ENCODE measurements around the gene MRPS15.

MRPS15 gene

DNA sequence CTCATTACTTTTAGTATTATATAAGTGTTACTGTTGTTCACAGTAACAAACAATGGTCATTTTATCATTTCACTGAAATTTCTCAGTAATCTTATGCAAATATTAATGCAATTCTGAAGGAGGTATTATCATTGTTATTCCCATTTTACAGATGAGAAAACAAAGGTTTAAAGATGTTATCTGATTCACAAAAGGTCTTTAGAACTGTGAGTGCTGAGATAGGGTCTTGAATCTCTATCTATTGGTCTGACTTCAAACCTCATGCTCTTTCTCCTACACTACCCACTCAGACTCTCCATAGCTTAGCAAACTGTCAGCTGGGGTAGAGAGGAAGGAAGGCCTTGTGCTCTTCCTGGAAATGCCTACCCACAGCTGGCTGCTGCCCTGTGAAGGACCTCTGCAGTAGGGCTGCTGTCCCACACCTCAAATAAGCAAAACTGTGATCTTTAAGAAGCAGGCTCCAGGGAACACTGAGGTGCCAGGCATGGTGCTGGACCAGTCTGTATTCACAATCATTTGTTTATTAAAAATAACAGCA lies 7.7 kb downstream of the MRPS15 start:
- DNase-seq, result no peak

DNA sequence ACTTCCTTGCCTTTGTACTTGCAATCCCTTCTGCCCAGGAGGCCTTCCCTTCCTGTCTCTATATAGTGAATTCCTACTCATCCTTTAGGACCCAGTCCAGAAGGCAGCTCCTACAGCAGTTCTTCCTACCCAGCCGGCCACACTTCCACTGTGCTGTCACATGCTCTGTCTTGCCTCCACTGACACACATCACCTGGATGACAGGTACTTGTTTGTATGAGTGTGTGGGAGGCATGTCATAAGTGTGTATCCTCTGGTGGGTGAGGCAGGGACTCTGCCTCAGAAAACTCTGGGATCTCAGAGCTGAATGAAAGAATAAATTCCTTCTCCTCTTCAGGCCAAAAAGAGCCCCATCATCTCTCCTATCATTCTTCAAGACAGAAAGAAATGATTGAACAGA lies 8.8 kb downstream of the MRPS15 start:
- DNase-seq, result no peak

DNA sequence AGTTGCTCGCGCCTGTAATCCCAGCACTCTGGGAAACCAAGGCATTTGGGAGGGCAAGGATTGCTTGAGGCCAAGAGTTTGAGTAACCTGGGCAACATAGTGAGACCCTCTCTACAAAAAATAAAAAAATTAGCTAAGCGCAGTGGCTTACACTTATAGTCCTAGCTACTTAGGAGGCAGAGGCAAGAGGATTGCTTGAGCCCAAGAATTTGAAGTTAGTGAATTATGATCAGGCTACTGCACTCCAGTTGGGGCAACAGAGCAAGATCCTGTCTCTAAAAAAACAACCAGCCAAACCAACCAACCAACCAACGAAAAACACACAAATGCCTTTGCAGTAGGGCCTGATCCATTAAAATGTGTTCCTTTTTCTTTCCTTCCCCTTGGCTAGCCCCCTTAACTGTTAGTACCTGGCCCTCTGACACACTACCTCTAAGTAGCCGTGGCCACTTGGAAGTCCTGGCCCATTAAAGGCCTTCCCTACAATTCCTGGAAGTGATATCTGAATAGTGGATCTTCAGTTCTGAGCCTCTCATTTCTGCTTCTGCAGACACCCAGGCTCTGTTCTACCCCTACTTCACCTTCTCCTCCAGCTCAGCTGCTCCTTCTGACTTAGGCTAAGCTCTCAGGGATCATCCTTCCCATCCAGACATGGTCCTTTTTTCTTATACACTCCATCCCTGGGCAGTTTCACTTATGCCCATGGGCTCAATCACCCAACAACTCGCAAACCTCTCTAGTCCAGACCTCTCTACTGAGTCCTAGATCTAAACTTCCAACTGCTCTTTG lies 10.4 kb downstream of the MRPS15 start:
- no peak for DNase-seq

DNA sequence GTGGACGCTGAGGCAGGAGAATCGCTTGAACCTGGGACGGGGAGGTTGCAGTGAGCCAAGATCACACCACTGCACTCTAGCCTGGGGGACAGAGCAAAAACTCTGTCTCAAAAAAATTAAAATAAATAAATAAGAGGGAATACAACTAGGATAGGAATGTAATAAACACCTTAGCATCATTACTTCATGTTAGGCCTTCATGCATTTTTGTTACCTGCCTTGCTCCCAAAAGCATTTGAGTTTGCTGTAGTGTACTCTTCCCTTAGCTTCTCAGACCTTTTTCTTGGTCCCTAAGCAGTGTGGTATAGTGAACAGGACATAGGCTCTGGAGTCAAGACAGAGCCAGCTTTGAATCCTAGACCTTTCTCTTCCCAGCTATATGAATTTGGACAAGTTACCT lies 11.1 kb downstream of the MRPS15 start:
- DNase-seq, result no peak

- no peak for DNase-seq
These were observed 13.3 kb downstream of the MRPS15 start for GRCh38 chr1:36450919-36451305.

DNA sequence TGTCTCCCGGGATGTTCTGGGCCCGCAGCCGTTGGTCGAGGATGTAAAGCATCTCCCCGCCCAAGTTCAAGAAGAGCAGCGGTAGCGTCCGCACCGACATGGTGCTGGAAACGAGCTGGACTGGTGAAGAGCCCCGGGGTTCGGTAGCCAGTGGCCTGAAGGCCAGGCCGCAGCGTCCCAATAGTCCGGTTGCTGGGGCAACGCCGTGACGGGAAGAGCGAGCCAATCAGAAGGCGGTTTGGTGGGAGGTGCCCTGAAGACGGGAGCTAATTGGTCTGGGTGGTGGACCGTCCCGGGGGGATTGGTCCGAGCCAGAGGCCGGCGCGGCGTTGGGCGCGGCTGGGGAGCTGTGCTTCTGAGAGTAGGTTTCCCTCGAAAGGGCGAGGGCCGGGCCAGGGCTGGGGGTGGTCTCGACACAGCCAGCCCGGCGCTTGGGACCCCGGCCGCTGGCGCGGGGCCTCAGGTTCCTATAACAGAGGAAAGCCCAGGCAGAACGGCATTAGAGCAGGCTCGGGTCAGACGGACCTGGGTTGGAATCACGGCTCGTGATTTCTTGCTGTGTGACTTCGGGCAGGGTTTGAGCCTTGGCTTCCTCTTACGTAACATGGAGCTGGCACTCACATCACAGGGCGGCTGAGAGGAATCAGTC lies 13.8 kb downstream of the MRPS15 start, which contains the start of gene OSCP1:
TSS of gene OSCP1 (minus strand) at position 182 of the 649 bp plus-strand sequence. CDS start at position 100, 82 bp downstream.
- peak; percentile 94 to 95 for DNase-seq

DNA sequence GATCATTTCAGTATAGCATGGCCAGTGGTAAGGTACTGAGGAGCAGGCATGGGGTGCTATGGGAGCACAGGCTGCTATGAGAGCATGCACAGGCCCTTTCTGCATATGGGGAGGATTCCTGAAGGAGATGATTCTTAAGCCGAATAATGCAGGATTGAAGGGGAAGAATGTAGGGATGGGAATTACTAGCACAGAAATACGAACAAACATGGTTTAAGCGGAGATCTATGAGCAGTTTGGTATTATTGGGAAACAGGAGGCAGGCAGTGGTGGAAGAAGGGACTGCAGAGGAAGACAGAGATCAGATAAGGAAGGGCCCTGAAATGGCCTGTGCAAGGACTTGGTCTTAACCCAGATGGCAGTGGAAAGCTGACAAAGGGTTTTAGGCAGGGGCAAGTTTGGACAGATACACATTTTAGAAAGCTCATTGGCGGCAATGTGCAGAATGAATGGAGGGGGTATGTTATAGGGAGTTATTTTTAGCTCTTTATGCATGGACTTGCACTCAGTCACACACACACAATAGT lies 15.6 kb downstream of the MRPS15 start:
- DNase-seq, result no peak

DNA sequence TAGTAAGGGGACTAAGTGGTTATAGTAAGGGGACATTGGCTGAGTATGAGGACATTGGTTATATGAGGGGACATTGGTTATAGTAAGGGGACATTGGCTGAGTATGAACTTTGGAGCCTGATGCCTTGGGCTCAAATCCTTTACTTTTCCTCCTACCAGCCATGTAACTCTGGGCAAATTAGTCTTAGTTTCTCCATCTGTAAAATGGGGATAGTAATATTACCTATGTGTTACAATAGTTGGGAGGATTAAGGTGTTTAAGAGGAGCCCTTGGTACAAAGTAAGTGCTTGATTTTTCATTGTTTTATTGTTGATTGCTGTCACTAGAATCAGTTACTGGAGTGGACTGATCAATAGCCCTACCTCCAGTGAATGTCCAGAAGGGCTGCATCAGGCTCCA lies 16.7 kb downstream of the MRPS15 start:
- no peak for DNase-seq

- DNase-seq, result no peak
These were observed 17.4 kb downstream of the MRPS15 start for GRCh38 chr1:36446746-36447145.

- DNase-seq, result no peak
These were observed 17.9 kb downstream of the MRPS15 start for GRCh38 chr1:36446271-36446670.

DNA sequence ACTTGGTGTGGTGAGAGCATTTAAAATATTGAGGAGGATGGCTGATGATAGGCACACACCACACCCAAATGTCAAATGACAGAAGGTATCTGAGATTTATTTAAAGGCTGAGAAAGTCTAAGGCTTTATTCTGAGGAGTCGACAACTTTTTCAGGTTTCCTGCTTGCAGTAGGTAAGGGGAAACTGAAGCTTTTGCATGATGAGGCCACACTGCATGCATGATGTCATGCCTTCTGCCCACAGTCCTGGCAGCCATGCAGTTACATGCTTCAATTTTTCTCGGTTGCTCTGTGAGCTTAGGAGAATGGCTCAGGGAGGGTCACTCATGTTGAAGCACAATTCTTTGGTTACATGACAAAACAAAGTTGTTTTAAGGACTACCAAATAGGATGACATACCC lies 20.9 kb downstream of the MRPS15 start:
- no peak for DNase-seq

GRCh38 chr1:36442337-36442736 lies 21.8 kb downstream of the MRPS15 start:
- DNase-seq, result no peak

DNA sequence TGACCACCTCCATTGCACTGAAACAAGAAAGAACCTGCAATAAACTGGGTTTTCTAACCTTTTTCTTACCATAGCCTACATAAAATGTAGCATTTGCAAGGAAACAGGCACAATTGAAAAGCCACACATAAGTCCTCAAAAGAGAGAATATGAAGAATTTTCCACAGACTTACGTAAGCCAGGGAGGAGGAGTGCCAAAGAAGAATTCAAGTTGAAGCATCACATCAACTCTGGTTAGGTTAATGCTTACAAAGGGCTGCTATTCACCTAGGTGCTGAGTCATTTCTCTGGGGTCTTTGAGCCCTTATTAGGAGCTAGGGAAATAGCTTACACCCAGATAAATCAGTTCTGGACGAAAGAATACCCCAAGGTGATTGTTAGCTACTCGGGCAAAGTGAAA lies 23.5 kb downstream of the MRPS15 start:
- no peak for DNase-seq

- DNase-seq, result no peak
These were observed 24.1 kb downstream of the MRPS15 start for GRCh38 chr1:36440044-36440443.

DNA sequence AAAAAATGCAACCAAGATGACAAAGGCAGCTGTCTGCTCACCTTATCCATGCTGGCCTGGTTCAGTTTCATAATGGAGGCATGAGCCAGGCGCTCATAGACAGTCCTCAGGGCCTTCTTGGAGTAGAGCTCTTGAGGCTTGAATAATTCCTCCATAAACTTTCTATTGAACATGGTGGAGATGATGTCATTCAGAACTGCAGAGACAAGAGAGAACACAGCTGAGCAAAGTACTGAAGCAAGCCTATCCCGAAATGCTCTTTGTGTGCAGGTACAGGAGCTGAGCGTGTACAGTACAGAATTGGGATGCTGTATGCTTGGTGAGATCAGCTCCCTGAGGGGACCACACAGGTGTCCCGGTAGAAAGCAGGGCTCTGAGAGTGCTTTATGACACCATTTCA lies 25.5 kb downstream of the MRPS15 start:
- no peak for DNase-seq

- no peak for DNase-seq
These were observed 27.4 kb downstream of the MRPS15 start for GRCh38 chr1:36436821-36437220.

DNA sequence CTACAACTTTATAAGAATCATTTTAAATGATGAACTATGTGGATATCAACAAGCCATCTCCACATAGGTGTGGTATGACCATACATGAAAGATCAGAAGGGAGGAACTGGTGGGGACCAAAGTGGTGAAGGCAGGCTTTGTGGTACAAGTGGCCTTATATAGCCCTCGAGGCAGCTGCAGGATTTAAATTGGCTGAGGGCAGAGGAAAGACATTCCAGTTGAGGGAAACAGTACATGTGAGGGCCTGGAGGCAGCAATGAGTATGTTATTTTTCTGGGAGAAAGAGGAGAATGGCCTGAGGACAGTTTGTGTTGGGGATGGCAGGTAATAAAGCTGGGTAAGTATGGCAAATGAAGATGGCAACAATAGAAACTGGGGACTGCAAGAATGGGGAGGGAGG lies 31.1 kb downstream of the MRPS15 start:
- DNase-seq, result no peak

GRCh38 chr1:36432616-36433015 lies 31.6 kb downstream of the MRPS15 start:
- no peak for DNase-seq

DNA sequence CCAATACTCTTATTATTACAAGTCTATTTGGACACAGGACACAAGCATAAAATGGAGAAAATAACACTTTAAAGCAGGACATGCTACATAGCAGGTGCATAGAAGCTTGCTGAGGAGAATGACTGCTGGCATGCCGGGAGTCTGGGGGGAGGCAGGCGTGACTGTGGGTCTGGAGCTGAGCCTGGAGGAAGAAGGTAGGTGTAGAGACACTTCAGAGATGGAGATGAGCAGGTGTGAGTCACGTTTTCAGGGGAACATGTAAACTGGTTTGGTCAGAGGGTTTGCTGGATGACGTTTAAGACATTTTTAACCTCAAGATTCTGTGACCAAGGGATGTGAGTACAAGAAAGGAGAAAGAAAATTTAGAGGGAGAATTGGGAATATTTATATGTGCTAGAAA lies 38.4 kb downstream of the MRPS15 start:
- no peak for DNase-seq

DNA sequence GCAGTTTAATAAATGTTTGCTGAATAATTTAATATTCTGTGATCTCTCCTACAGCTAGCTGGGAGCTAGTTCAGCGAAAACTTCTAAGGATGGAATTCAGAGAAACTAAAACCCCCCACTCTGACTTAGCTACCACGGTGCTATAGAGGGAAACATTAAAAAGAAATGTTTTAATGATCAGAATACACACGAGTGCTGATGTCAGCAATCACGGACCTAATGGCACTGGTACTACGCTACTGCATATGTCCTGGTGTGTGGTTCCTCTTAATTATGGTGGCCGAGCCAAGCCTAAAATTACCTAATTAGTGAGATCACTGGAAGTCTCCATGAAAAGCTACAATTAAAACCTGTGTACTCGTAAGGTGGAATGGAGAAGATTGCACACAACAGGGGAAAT lies 42.5 kb downstream of the MRPS15 start:
- DNase-seq, result no peak

GRCh38 chr1:36420836-36421317 lies 43.3 kb downstream of the MRPS15 start:
- DNase-seq, result peak; percentile 72 to 76

DNA sequence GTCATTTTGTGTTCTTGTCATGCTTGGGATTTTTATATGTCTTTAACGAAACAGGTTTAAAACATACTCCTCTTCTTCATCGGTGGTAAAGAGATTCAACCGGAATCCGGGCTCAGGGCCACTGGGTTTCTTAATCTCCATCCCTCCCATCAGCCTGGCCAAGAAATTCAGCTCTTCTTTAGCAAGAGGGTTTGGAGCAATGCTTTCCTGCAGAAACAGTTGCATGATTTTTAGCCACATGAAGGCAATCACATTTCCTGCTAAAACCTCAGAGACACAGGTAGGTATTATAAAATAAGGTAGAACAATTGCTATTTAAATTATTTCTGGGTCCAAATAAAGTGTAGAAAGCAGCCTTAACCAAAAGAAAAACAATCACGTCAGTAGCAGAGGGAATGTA lies 43.8 kb downstream of the MRPS15 start:
- DNase-seq, result no peak

- no peak for DNase-seq
These were observed 44.6 kb downstream of the MRPS15 start for GRCh38 chr1:36419569-36419968.

DNA sequence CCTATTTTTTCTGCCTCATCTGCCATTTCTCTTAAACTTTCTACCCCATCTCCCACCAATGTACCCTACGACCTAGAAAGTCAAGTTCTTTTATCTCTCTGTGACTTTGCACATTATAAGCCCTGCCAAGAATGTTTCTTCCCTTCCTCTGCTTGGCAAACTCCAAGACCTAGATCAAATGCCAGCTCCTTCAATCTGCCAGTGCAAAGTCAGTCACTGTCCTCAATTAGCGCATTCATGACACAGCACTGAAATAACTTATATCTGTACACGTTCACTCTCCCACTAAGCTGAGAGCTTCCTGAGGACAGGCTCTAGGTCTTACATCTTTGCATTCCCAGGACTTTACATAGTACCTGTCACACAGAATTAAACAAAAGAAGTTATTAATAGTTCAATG lies 45.0 kb downstream of the MRPS15 start:
- no peak for DNase-seq

All from hippocampal formation (tissue), 2 donors.